GM18519 (cell line): ENCODE results near the gene POMGNT2.
"Not testable (repeated sequence)": the region's sequence is repeated elsewhere in the genome, so short reads cannot be mapped to it uniquely, and the experiment has no call there.

Experiments
- ATAC-seq: cut with Tn5 transposase; IDR thresholded peaks from one replicate; pipeline ENCODE4 v1.9.1; 2021; ENCODE audit warnings: mild to moderate bottlenecking, moderate library complexity; ENCODE audit not compliant: unreplicated experiment, low FRiP score

The POMGNT2 gene

GRCh38 chr3:43077261-43077660 lies 28.6 kb downstream of the POMGNT2 start:
- ATAC-seq: no peak

GRCh38 chr3:43076857-43077256 lies 29.0 kb downstream of the POMGNT2 start:
- ATAC-seq: no peak

GRCh38 chr3:43075904-43076661 lies 29.8 kb downstream of the POMGNT2 start:
- ATAC-seq: no peak

GRCh38 chr3:43074901-43075689 lies 30.8 kb downstream of the POMGNT2 start:
- ATAC-seq: no peak

- no peak for ATAC-seq
Observed at GRCh38 chr3:43074482-43074881, 31.4 kb downstream of the POMGNT2 start.

- ATAC-seq: no peak
Observed at GRCh38 chr3:43073836-43074220, 32.1 kb downstream of the POMGNT2 start.

GRCh38 chr3:43073116-43073835 lies 32.6 kb downstream of the POMGNT2 start:
- ATAC-seq: no peak

GRCh38 chr3:43072361-43072760 lies 33.5 kb downstream of the POMGNT2 start:
- no peak for ATAC-seq

GRCh38 chr3:43071313-43071893 lies 34.5 kb downstream of the POMGNT2 start:
- no peak for ATAC-seq

- not testable (repeated sequence) for ATAC-seq
Observed at GRCh38 chr3:43070670-43071069, 35.2 kb downstream of the POMGNT2 start.

GRCh38 chr3:43063114-43063513 lies 42.8 kb downstream of the POMGNT2 start:
- ATAC-seq: no peak

GRCh38 chr3:43062564-43063040 lies 43.3 kb downstream of the POMGNT2 start:
- no peak for ATAC-seq

GRCh38 chr3:43062040-43062563 lies 43.8 kb downstream of the POMGNT2 start:
- ATAC-seq: no peak

- ATAC-seq: no peak
Observed at GRCh38 chr3:43061101-43061895, 44.6 kb downstream of the POMGNT2 start.

- no peak for ATAC-seq
Observed at GRCh38 chr3:43059456-43059855, 46.4 kb downstream of the POMGNT2 start.

GRCh38 chr3:43055806-43056770 lies 49.8 kb downstream of the POMGNT2 start:
- ATAC-seq: no peak

- ATAC-seq: no peak
Observed at GRCh38 chr3:43055393-43055792, 50.5 kb downstream of the POMGNT2 start.

- ATAC-seq: no peak
Observed at GRCh38 chr3:43054754-43055153, 51.1 kb downstream of the POMGNT2 start.

- no peak for ATAC-seq
Observed at GRCh38 chr3:43053291-43053690, 52.6 kb downstream of the POMGNT2 start.
